HepG2 (cell line): ENCODE results near the gene TOX4.

Source experiments
- CTCF ChIP-seq: sonication (generic); formaldehyde crosslinking; IDR thresholded peaks from 2 replicates; pipeline ENCODE4 v1.5.0; 2020; ENCODE audit warnings: mild to moderate bottlenecking, missing genetic modification reagents, moderate library complexity
- POLR2A ChIP-seq, 2 experiments: IDR thresholded peaks; 2 replicates each; pipeline ENCODE4 v1.6.1; 2011; ENCODE audit warnings: low read depth in 2 of 2, low read length in 2 of 2, mild to moderate bottlenecking in 1 of 2, moderate library complexity in 1 of 2; ENCODE audit not compliant: insufficient read depth in 1 of 2
- SMARCC2 ChIP-seq: fragments of 450-650 bp; IDR thresholded peaks from 2 replicates; pipeline ENCODE4 v1.6.1; 2017; ENCODE audit warnings: antibody characterized with exemption, mild to moderate bottlenecking

- no peak for TF ChIP-seq POLR2A (IDR thresholded peaks at IDR 0.05; ENCODE audit: insufficient read depth in 1 of 2, low read depth in 2 of 2, low read length in 2 of 2)
- no peak for TF ChIP-seq CTCF
- TF ChIP-seq SMARCC2, result no peak
Observed at GRCh38 chr14:21496453-21496852, 19.5 kb downstream of the TOX4 start.
